ENCODE data around the gene NXPH3.
A peak's percentile ranks its signal among the peaks of the same experiment; 100 is the strongest.

DNA sequence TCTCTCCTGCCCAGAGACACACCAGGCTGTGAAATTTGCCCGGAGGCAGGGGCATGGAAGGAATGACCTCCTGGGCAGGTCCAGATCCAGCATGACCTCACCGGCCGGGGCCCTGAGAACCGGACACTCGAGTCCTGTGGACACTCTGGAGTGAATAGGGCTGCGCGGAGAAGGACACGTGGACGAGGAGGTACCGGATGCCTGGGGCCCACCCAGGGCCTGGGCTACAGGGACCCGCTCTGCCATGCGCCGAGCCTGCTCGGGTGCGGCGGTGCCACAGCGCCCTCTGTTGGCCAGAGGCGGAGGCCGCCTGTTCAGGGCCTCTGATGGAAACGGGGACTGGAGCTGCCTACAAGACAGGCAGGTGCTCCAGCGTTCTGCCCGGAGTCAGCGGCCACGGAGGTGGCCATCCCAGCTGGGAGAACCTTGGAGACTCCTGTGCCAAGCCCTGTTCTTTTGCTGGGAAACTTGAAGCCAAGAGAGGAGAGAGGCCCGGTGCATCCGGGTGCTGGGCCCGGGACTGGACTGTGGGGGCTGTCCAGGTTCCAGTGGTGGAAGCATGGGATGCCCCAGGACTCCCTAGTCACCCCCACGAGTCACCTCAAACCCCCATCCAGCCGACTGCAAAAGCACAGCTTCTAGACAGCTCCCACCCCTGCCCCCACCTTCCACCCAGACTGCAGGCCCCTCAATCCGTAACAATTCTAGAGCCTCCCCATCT lies 19.3 kb upstream of the NXPH3 start:
- peak; percentile 93 for TF ChIP-seq CTCF (IDR thresholded peaks at IDR 0.05; ENCODE audit: low read length)
- TF ChIP-seq EZH2 (IDR thresholded peaks at IDR 0.05; ENCODE audit: borderline replicate concordance, low read length), result no peak

Data from OCI-LY1 (cell line).